GM19193 (cell line): ENCODE data around the gene TRIM65.

Source experiments
- POLR2A ChIP-seq: IDR thresholded peaks from 4 replicates; pipeline ENCODE4 v1.6.1; 2011; ENCODE audit not compliant: insufficient read depth, insufficient read length; ENCODE audit errors: extremely low read depth

TRIM65 gene, protein sequence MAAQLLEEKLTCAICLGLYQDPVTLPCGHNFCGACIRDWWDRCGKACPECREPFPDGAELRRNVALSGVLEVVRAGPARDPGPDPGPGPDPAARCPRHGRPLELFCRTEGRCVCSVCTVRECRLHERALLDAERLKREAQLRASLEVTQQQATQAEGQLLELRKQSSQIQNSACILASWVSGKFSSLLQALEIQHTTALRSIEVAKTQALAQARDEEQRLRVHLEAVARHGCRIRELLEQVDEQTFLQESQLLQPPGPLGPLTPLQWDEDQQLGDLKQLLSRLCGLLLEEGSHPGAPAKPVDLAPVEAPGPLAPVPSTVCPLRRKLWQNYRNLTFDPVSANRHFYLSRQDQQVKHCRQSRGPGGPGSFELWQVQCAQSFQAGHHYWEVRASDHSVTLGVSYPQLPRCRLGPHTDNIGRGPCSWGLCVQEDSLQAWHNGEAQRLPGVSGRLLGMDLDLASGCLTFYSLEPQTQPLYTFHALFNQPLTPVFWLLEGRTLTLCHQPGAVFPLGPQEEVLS

DNA sequence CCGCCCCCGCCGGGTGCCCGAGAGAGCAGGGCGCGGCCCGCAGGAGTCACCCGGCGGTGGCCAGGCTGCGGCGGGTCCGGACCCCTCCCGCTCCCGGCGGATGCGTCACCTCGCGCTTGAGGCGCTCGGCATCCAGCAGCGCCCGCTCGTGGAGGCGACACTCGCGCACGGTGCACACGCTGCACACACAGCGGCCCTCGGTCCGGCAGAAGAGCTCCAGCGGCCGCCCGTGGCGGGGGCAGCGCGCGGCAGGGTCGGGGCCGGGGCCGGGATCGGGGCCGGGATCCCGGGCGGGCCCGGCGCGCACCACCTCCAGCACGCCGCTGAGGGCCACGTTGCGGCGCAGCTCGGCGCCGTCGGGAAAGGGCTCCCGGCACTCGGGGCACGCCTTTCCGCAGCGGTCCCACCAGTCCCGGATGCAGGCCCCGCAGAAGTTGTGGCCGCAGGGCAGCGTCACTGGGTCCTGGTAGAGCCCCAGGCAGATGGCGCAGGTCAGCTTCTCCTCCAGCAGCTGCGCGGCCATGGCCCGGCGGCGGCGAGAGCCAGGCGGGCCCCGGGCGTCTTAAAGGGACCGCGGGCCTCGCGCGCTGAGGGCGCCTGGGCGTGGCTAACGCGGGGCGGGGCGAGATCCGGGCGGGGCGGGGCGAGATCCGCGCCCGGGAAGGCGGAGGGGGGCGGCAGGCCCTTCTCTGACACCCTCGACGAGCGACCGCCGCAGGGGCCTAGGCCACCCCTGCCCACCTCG lies at the start of gene TRIM65:
Gene TRIM65 (minus strand): TSS at position 537 of the 745 bp plus-strand sequence. CDS start 14 bp downstream, at position 523.
- peak; percentile 79 for TF ChIP-seq POLR2A

DNA sequence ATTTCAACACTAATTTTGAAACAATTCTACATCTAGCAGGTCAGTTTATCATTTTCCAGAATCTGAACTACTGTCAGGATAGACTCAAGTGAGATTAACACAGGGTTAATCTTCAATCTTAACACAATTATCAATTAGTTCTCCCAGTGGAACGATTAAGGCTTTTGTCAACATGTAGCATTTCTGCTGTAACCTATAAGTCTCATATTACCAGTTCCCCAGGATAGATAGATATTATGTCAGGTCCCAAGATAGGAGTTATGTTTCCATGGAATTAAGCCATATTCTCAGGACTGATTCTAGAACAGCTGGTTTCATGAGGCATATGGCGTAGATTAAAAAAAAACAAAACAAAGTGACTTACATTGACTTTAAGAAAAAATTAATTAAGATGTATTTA lies 48.5 kb upstream of the TRIM65 start:
- TF ChIP-seq POLR2A, result no peak

DNA sequence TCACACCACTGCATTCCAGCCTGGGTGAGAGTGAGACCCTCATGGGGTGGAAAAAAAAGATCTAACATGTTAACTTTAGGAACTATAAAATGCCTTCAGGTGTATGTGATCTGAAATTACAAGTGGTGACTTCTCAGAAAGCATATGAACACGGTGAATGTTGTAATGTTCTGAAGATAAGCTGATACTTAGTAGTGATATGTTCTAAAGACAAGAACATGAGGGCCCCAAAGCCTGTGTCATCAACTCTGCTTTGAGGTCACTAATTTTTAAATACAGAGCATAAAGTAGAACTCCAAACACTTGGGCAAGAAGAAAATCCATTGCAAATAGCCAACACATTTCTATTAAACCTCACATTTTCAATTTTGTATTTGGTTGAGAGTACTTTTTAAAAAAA lies 46.7 kb upstream of the TRIM65 start:
- no peak for TF ChIP-seq POLR2A

DNA sequence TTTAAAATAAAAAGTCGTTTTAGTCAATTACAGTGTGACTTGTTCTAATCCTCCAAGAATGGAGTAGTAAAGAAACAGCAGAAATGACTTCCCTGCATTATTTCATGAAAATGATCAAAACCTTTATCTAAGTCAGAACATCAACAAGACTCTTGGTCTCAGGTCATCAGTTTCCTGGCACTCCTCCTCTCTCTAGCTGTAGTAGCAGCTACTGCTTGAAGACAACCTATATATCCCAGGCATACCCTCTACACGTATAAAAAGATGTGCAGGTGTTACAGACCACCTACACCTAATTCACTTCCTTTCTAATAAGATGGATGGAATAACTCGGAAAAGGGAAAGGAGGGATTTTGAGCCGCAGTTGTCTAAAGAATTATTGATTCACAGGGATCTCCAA lies 45.7 kb upstream of the TRIM65 start:
- TF ChIP-seq POLR2A, result no peak

DNA sequence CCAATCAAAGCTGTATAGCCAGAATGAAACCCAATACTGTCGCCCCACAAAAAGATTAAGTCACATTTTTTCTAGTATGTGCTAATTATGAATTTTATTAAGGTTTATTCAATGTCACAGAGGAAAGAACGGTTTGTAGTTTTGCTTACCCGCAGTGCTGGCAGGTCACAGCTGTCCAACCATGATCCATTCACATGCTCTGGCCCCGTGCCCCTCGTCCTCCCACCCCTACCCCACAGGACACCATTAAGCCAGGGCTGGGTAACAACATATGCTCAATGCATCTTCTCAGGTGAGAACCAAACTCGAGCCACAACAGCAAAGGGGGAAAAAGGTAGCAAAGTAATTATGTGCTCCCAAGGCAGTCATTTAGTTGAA lies 44.7 kb upstream of the TRIM65 start:
- no peak for TF ChIP-seq POLR2A

DNA sequence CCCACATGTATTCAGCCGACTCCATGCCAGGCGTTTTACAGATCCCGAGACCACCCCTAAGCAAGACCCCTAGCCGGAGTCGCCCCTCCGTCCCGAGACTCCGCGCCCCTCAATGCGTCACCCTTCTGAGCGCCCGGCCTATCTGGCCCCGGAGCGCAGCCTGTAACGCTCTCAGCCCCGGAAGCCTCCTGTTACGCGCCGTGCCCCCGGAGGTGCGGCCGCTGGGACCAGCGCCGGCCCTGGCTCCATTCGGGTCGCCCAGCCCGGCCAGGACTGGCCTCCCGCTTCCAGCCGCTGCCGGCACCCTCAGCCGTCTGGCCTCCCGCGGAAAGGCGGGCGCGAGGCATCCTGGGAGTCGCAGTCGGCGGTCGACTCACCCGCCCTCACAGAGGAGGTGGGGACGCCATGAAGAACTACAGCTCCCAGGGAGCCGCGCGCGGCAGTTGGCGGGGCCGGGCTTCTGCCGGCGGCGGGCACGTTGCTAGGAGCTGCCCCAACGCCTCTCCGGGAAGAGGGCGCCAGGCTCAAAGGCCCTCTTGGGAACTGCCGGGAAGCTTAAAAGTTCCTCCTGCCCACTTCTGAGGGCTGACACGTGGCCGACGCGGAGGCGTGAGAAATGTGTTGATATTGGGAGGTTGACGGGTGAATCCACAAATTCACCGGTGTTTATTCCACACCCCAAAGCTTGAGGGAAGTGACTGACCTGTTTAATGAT lies 44.1 kb upstream of the TRIM65 start, which contains the start of gene FBF1:
Gene FBF1 (minus strand): TSS at position 316 of the 715 bp plus-strand sequence. CDS start 2,893 bp downstream, outside the sequence.
- peak; percentile 82 for TF ChIP-seq POLR2A

DNA sequence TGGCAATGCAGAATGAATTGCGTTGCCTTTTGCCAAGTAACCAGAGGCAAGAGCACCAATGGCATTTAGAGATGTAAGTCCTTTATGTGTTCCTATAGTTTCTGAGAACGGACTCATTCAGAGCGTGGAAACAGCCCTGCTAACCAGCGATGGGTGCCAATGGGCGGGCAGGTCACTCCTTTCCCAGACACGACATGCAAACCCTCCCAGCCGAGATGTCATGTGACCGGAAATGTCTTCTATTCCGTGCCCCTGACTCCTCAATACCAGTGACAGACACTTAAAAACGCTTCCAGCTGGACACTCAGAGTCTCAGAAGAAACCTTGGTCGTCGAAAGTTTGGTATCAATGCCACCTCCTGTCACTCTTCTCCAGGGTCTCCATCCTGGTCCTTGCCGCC lies 40.9 kb upstream of the TRIM65 start:
- TF ChIP-seq POLR2A, result no peak

DNA sequence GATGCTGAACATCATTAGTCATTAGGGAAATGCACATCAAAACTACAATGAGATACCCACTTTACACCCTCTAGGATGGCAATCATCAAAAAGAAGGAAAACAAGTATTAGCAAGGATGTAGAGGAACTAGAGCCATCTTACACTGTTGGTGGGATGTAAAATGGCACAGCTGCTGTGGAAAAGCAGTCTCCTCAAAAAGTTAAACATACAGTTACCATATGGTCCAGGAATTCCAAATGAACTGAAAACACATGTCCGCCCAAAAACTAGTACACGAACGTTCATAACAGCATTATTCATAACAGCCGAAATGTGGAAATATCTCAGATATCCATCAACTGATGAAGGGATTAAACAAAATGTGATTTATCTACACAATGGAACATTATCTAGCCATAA lies 37.1 kb upstream of the TRIM65 start:
- TF ChIP-seq POLR2A, result no peak

DNA sequence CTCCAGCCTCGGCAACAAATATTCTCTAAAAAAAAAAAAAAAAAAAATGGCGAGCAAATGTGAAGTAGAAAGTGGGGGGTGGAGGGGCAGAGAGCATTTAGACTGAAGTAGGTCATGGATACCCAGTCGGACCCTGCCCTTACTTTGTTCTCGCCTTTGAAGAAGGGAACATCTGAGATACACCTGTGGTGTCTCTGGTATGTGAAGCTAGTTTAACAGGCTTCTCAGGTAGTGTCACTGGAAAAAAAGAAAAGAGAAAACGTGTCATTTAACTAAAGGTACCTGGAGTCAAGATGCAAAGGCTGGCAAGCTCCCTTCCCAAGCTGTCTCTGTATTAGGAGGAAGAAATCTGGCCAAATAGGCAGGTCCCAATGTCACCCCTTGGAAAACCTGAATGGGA lies 36.1 kb upstream of the TRIM65 start:
- TF ChIP-seq POLR2A, result no peak

DNA sequence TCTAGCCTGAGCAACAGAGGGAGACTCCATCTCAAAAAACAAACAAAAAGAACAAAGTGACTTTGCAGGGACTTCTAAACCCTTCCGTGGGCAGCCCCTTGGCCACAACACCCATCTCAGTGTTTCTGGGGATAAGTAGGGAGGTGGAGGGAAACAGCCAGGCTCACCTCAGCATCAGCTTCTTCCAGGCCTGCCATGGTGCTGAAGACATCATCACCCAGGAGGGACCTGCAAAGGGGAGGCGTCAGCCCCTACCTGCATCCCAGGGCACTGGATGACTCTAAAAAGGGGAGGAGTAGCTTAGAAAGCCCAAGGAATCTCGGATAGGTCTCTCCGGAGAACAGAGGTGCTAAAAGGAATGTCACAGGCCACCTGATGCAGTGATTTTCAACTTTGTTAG lies 34.3 kb upstream of the TRIM65 start:
- no peak for TF ChIP-seq POLR2A

DNA sequence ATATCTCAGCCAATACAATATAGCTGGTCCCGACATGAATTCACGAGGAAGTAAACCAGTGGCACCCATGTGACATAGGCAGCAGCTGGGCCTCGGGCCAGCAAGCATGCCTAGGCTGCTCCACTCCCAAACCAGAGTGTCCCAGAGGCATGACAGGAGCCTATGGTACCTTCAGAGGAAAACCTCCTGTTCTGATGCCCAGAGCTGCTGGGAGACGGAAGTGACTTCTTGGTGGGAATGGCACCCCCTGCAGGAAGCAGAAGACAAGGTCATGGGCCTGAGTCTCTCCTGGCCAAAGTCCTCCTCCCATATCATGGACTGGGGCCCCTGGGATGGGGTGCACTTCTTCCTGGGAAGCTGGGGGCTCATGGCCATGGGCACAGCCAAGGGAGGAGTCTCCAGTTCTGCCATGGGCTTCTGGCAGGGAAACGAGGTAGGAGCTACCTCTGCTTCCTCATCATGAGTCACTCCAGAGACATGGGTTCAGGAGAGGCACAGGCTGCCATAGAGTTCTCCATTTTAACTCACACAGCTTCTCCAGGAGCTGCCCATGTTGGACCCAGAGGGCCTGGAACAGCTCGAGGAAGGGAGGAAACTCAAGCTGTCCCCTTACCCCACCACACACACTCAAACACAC lies 30.7 kb upstream of the TRIM65 start:
- no peak for TF ChIP-seq POLR2A

DNA sequence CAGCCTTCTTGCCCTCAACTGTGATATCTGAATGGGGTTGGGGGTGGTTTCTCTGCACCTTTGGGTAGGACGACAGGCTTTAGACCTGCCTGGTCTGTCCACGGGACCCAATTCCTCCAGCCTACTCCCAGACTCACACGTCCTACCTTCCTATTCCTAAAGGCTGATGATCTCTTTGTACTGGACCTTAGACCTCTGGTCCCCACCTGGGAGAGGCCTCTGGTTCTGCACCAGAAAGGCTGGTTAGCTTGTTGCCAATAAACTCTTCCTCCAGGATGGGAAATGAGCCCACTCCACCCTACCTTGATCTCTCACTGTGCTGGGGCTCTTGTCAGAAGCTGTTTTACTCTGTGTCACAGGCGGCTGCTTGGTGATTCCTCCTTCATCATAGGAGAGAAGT lies 29.7 kb upstream of the TRIM65 start:
- TF ChIP-seq POLR2A, result no peak

DNA sequence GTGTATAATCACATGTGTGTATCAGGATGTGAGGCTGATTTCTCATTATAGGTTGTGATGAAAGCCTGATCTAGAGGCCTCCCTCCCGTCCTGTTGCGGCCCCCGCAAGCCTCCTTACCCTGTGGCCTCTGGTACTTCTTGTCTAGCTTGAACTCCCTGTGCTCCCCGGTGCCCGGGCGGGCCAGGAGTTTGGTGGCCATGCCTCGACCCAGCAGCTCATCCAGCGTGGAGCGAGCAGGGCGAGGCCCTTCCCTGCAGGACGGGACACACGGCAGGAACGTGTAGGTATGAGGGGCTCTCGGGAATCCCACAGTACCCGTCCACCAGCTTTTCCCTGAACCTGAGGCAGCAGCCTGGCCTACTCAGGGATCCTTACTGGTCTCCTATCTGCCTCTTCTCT lies 29.2 kb upstream of the TRIM65 start:
- TF ChIP-seq POLR2A, result no peak

DNA sequence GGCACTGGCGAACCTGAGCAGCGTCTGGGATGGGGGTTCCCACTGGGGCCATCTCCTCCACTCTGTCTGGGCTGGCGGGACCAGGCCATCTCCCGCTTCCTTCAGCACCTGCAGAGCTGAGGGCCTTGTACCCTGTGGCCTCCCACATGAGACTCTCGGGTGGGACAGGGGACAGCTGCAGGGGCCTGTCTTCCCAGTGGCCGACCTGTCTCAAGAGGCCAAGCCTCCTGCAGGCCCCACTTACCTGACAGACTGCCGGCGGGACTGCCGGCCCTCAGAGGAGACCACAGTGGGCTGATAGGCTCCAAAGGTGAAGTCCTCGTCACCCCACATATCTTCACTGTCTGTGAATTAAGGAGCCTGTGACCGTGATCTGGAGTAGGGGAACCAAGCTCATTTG lies 28.4 kb upstream of the TRIM65 start:
- TF ChIP-seq POLR2A, result no peak
